Measurements from ENCODE around the gene TOP2B.

TOP2B gene

GRCh38 chr3:25664812-25665314, at the start of gene TOP2B:
TSS of gene TOP2B (minus strand) at chr3:25664907. CDS start at chr3:25664297, 610 bp downstream.
- DNase-seq (ENCODE audit: low spot score in 2 of 2) (peak; percentile 89 to 94), ATAC-seq (replicated peaks; ENCODE audit: extremely low read depth, poor library complexity, severe bottlenecking) (peak; percentile 92)
- peaks cover 23% of the 10 kb centered on the region for H3K36me3 Mint-ChIP-seq (ENCODE audit: insufficient read depth)
- no peaks in the 10 kb centered on the region for H3K27me3 Mint-ChIP-seq
- H3K9me3 Mint-ChIP-seq: no peaks in the 10 kb centered on the region
- H3K4me3 Mint-ChIP-seq: peak within 1 kb of the TSS; percentile 97
- H3K4me1 Mint-ChIP-seq: peaks cover 47% of the 10 kb centered on the region
- H3K27ac Mint-ChIP-seq (ENCODE audit: low read depth): peak within 1 kb of the TSS; percentile 98

GRCh38 chr3:25713341-25713985, 48.8 kb upstream of the TOP2B start:
- no peaks in the 10 kb centered on the region for H3K4me1 Mint-ChIP-seq
- H3K36me3 Mint-ChIP-seq (ENCODE audit: insufficient read depth): peaks cover 4% of the 10 kb centered on the region
- no peak overlapping the region for H3K4me3 Mint-ChIP-seq
- H3K9me3 Mint-ChIP-seq: no peaks in the 10 kb centered on the region
- DNase-seq (ENCODE audit: low spot score in 2 of 2) (no peak), ATAC-seq (replicated peaks; ENCODE audit: extremely low read depth, poor library complexity, severe bottlenecking) (no peak)
- no peak overlapping the region for H3K27ac Mint-ChIP-seq (ENCODE audit: low read depth)
- H3K27me3 Mint-ChIP-seq: peaks cover 12% of the 10 kb centered on the region

GRCh38 chr3:25711090-25711489, 46.4 kb upstream of the TOP2B start:
- Mint-ChIP-seq H3K27ac (ENCODE audit: low read depth) (no peak overlapping the region), H3K27me3 (peaks cover 36% of the 10 kb centered on the region), H3K4me1 (no peaks in the 10 kb centered on the region), H3K9me3 (no peaks in the 10 kb centered on the region), H3K36me3 (ENCODE audit: insufficient read depth) (no peaks in the 10 kb centered on the region), H3K4me3 (no peak overlapping the region)
- no peak for DNase-seq (ENCODE audit: low spot score in 2 of 2)
- no peak for ATAC-seq (replicated peaks; ENCODE audit: extremely low read depth, poor library complexity, severe bottlenecking)

- no peak for DNase-seq (ENCODE audit: low spot score in 2 of 2)
- Mint-ChIP-seq H3K36me3 (ENCODE audit: insufficient read depth) (no peaks in the 10 kb centered on the region), H3K4me1 (no peaks in the 10 kb centered on the region), H3K27ac (ENCODE audit: low read depth) (no peak overlapping the region), H3K4me3 (no peak overlapping the region), H3K9me3 (no peaks in the 10 kb centered on the region), H3K27me3 (peaks cover 66% of the 10 kb centered on the region)
- ATAC-seq (replicated peaks; ENCODE audit: extremely low read depth, poor library complexity, severe bottlenecking): no peak
Observed at GRCh38 chr3:25708036-25708435, 43.3 kb upstream of the TOP2B start.

- Mint-ChIP-seq H3K27ac (ENCODE audit: low read depth) (no peak overlapping the region), H3K27me3 (peaks cover 73% of the 10 kb centered on the region), H3K4me1 (no peaks in the 10 kb centered on the region), H3K9me3 (no peaks in the 10 kb centered on the region), H3K36me3 (ENCODE audit: insufficient read depth) (no peaks in the 10 kb centered on the region), H3K4me3 (no peak overlapping the region)
- no peak for ATAC-seq (replicated peaks; ENCODE audit: extremely low read depth, poor library complexity, severe bottlenecking)
- no peak for DNase-seq (ENCODE audit: low spot score in 2 of 2)
Observed at GRCh38 chr3:25707268-25707926, 42.7 kb upstream of the TOP2B start.

- Mint-ChIP-seq H3K36me3 (ENCODE audit: insufficient read depth) (no peaks in the 10 kb centered on the region), H3K27me3 (peaks cover 82% of the 10 kb centered on the region), H3K4me1 (no peaks in the 10 kb centered on the region)
Observed at GRCh38 chr3:25706213-25706612, 41.5 kb upstream of the TOP2B start.

GRCh38 chr3:25697553-25697952, 32.8 kb upstream of the TOP2B start:
- no peak for DNase-seq (ENCODE audit: low spot score in 2 of 2)
- no peaks in the 10 kb centered on the region for H3K9me3 Mint-ChIP-seq

More at GRCh38 chr3:25706213-25706612, 41.5 kb upstream of the TOP2B start:
- ATAC-seq (replicated peaks; ENCODE audit: extremely low read depth, poor library complexity, severe bottlenecking): no peak
- H3K9me3 Mint-ChIP-seq: no peaks in the 10 kb centered on the region
- H3K27ac Mint-ChIP-seq (ENCODE audit: low read depth): no peak overlapping the region
- no peak overlapping the region for H3K4me3 Mint-ChIP-seq
- no peak for DNase-seq (ENCODE audit: low spot score in 2 of 2)

GRCh38 chr3:25695731-25696420, 31.2 kb upstream of the TOP2B start:
- no peak overlapping the region for H3K4me3 Mint-ChIP-seq

More at GRCh38 chr3:25697553-25697952, 32.8 kb upstream of the TOP2B start:
- H3K27me3 Mint-ChIP-seq: peaks cover 11% of the 10 kb centered on the region
- H3K4me1 Mint-ChIP-seq: no peaks in the 10 kb centered on the region
- no peak for ATAC-seq (replicated peaks; ENCODE audit: extremely low read depth, poor library complexity, severe bottlenecking)
- H3K4me3 Mint-ChIP-seq: no peak overlapping the region
- H3K36me3 Mint-ChIP-seq (ENCODE audit: insufficient read depth): no peaks in the 10 kb centered on the region
- H3K27ac Mint-ChIP-seq (ENCODE audit: low read depth): no peak overlapping the region

GRCh38 chr3:25693238-25693637, 28.5 kb upstream of the TOP2B start:
- Mint-ChIP-seq H3K27ac (ENCODE audit: low read depth) (no peak overlapping the region), H3K4me1 (no peaks in the 10 kb centered on the region), H3K4me3 (no peak overlapping the region), H3K27me3 (peaks cover 29% of the 10 kb centered on the region), H3K9me3 (no peaks in the 10 kb centered on the region), H3K36me3 (ENCODE audit: insufficient read depth) (no peaks in the 10 kb centered on the region)
- DNase-seq (ENCODE audit: low spot score in 2 of 2) (no peak), ATAC-seq (replicated peaks; ENCODE audit: extremely low read depth, poor library complexity, severe bottlenecking) (no peak)

More at GRCh38 chr3:25695731-25696420, 31.2 kb upstream of the TOP2B start:
- no peaks in the 10 kb centered on the region for H3K9me3 Mint-ChIP-seq
- ATAC-seq (replicated peaks; ENCODE audit: extremely low read depth, poor library complexity, severe bottlenecking) (no peak), DNase-seq (ENCODE audit: low spot score in 2 of 2) (no peak)
- no peaks in the 10 kb centered on the region for H3K36me3 Mint-ChIP-seq (ENCODE audit: insufficient read depth)
- H3K27me3 Mint-ChIP-seq: peaks cover 12% of the 10 kb centered on the region
- no peak overlapping the region for H3K27ac Mint-ChIP-seq (ENCODE audit: low read depth)
- no peaks in the 10 kb centered on the region for H3K4me1 Mint-ChIP-seq

GRCh38 chr3:25692341-25692740, 27.6 kb upstream of the TOP2B start:
- H3K9me3 Mint-ChIP-seq: no peaks in the 10 kb centered on the region
- no peaks in the 10 kb centered on the region for H3K36me3 Mint-ChIP-seq (ENCODE audit: insufficient read depth)
- no peak for DNase-seq (ENCODE audit: low spot score in 2 of 2)
- no peak overlapping the region for H3K27ac Mint-ChIP-seq (ENCODE audit: low read depth)
- peaks cover 33% of the 10 kb centered on the region for H3K27me3 Mint-ChIP-seq
- H3K4me3 Mint-ChIP-seq: no peak overlapping the region
- H3K4me1 Mint-ChIP-seq: no peaks in the 10 kb centered on the region
- ATAC-seq (replicated peaks; ENCODE audit: extremely low read depth, poor library complexity, severe bottlenecking): no peak

- no peak for DNase-seq (ENCODE audit: low spot score in 2 of 2)
- peaks cover 33% of the 10 kb centered on the region for H3K27me3 Mint-ChIP-seq
- no peaks in the 10 kb centered on the region for H3K9me3 Mint-ChIP-seq
- no peaks in the 10 kb centered on the region for H3K4me1 Mint-ChIP-seq
- H3K36me3 Mint-ChIP-seq (ENCODE audit: insufficient read depth): no peaks in the 10 kb centered on the region
- no peak for ATAC-seq (replicated peaks; ENCODE audit: extremely low read depth, poor library complexity, severe bottlenecking)
- no peak overlapping the region for H3K27ac Mint-ChIP-seq (ENCODE audit: low read depth)
- H3K4me3 Mint-ChIP-seq: no peak overlapping the region
Observed at GRCh38 chr3:25690768-25691533, 26.2 kb upstream of the TOP2B start.

- Mint-ChIP-seq H3K4me1 (no peaks in the 10 kb centered on the region), H3K27ac (ENCODE audit: low read depth) (no peak overlapping the region), H3K36me3 (ENCODE audit: insufficient read depth) (no peaks in the 10 kb centered on the region), H3K9me3 (no peaks in the 10 kb centered on the region), H3K4me3 (no peak overlapping the region), H3K27me3 (peaks cover 33% of the 10 kb centered on the region)
- ATAC-seq (replicated peaks; ENCODE audit: extremely low read depth, poor library complexity, severe bottlenecking) (no peak), DNase-seq (ENCODE audit: low spot score in 2 of 2) (no peak)
Observed at GRCh38 chr3:25689226-25689625, 24.5 kb upstream of the TOP2B start.

All from central memory CD8-positive, alpha-beta T cell (primary cell).